HG03064 (cell line): ENCODE data around the gene VPS39.

ENCODE experiments used
- ATAC-seq: cut with Tn5 transposase; IDR thresholded peaks from one replicate; pipeline ENCODE4 v1.9.1; 2021; ENCODE audit warnings: low read depth; ENCODE audit not compliant: unreplicated experiment

VPS39 gene

GRCh38 chr15:42131826-42132806 is 76.0 kb downstream of the VPS39 start:
- no peak for ATAC-seq

DNA sequence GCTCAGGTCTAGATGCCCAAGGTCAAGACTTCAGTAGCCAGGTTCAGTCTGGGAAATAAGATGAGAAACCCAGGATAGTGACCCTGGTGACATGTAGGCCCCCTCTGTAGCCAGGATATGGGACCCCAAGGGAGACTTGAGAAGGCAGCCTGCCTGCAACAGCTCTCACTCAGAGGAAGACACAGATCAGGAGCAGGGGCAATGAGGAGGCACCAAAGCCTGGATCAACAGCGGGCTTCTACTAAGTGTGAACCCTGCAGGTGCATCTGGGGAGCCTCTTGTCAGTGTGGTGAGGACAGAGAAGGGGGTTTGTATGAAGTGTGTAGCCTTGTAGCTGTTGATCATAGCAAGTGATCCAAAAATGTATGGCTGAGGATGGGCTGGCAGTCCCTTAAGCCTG is 77.1 kb downstream of the VPS39 start:
- ATAC-seq: no peak

DNA sequence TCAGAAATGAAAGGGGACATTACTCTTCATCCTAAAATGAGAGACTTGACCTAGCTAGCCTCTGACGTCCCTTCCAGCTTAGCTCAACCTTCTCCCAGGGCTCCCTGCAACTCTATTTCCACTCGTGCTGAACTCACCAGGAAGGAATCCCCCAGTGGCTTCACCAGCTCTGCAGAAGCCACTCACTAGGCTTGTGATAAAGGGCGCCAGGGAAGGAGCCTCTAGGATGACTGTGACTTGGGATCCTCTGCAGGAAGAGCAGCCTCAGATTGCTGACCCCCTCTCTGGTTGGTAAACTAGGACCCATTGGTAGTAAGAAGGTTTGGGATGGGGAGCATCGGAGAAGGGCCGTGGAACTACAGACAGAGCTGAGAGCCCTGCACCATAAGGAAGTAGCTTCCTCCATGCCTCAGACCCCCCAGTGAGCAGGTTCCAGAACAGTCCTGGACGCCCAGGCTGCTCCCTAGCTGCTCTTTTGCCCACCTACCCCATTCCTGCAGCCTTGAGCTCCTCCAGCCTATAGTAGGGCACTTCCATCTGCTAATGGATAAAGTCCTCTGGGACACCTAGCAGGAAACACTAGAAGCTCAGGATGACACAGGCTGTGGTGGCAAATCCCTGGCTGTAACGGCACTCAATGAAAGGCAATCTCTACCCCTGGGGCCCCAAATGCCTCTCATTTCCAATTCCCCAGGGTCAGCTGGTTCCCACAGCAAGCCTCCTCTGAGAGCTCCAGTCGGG is 77.7 kb downstream of the VPS39 start:
- ATAC-seq: no peak

- ATAC-seq: no peak
These were observed 78.7 kb downstream of the VPS39 start for GRCh38 chr15:42129364-42129763.

GRCh38 chr15:42128476-42128875 is 79.6 kb downstream of the VPS39 start:
- no peak for ATAC-seq

- no peak for ATAC-seq
These were observed 84.6 kb downstream of the VPS39 start for GRCh38 chr15:42123546-42123945.

GRCh38 chr15:42121682-42122081 is 86.4 kb downstream of the VPS39 start:
- ATAC-seq: no peak

DNA sequence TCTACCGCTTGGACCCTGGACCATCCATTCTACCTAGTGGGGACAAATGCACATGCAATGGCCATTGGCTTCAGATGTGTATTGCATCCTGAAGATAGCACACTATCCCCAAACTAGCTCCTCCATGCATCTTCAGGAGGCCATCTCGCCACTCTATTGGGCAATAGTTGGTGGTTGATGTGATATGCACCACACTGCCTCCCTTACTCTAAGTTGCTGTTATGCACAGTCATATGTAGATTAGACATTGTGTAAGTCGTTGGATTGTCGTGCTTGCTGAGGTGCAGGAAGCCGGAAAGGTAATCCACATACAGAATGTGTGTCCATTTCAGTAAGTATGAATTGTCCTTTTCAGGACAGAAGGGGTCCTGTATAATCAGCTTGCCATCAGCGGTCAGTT is 87.1 kb downstream of the VPS39 start:
- ATAC-seq: no peak

GRCh38 chr15:42120285-42120684 is 87.8 kb downstream of the VPS39 start:
- no peak for ATAC-seq

- no peak for ATAC-seq
These were observed 88.7 kb downstream of the VPS39 start for GRCh38 chr15:42119446-42119760.

GRCh38 chr15:42118650-42119445 is 89.3 kb downstream of the VPS39 start:
- no peak for ATAC-seq

DNA sequence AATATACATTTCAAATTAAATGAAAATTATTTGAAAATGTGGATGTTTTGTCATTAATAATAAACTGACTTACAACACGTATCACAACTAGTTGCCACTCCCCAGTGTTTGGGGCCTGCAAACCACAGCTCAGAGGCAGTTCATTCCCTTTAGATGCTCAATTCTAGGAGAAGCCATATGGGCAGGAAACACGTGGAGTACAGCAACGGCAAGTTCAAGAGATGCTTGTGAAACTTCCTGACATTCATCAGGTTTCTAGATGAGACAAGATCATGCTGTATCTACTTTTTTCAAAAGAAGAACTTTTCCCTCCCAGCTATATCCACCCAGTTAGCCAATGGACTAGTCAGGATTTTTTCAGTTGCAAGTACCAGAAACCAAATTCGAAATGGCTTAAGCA is 96.2 kb downstream of the VPS39 start:
- no peak for ATAC-seq

- no peak for ATAC-seq
These were observed 97.7 kb downstream of the VPS39 start for GRCh38 chr15:42110367-42110766.

DNA sequence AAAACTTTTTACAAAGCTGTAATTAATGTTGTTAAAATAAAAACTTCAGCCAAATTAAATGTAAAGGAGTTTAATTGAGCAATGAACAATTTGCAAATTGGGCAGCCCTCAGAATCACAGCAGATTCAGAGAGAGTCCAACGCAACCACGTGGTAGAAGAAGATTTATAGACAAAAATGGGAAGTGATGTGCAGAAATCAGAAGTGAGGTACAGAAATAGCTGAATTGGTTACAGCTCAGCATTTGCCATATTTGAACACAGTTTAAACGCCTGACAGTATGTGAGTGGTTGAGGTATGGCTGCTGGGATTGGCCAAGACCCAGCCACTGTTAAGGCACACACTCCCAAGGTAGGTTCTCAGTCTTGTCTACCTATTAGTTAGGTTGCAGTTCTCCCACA is 99.3 kb downstream of the VPS39 start:
- ATAC-seq: no peak
